T-cell (primary cell): Measurements from ENCODE around the gene GLB1L3. TPM values are rescaled to one million over a fixed set of nuclear protein-coding genes. Genes with fewer than 3 reads are reported as not detected.

ENCODE experiments used
- ATAC-seq, 4 experiments: fragments of 200-7000 bp in 3 of 4; fragments of 150-1000 bp in 1 of 4; cut with Tn5 transposase; replicated peaks in 1 of 4; 1 replicate in 3 of 4; 2 replicates in 1 of 4; pipeline ENCODE4 v1.10.0; 2021; ENCODE audit warnings: moderate library complexity in 3 of 4, mild to moderate bottlenecking in 2 of 4, moderate number of reproducible peaks in 1 of 4
- CTCF ChIA-PET, 2 donors: fragments of 300-600 bp; sonication (Branson Sonifier 250); formaldehyde crosslinking; loops; one replicate each; lab custom pipeline; 2022; ENCODE audit warnings: antibody characterized with exemption in 2 of 2; lab: Charles Lee
- POLR2A ChIA-PET, 2 donors: fragments of 300-600 bp; sonication (Branson Sonifier 250); formaldehyde crosslinking; loops; one replicate each; lab custom pipeline; 2022; ENCODE audit warnings: antibody characterized with exemption in 2 of 2; lab: Charles Lee
- DNase-seq, 35 experiments: peaks; one replicate each; pipeline versions ENCODE4 v3.0.0 to v3.0.0-alpha.2; 2013 to 2023
- H3K27ac ChIP-seq: one replicate; pipeline ENCODE4 v1.5.1; 2013; ENCODE audit warnings: low read length
- H3K27me3 ChIP-seq, 2 experiments: replicated peaks in 1 of 2; 1 replicate in 1 of 2; 2 replicates in 1 of 2; pipeline versions ENCODE4 v1.6.1 to v1.7.0; 2013; ENCODE audit warnings: low read length in 1 of 2, mixed read lengths in 1 of 2; ENCODE audit not compliant: control insufficient read depth in 2 of 2, insufficient read depth in 2 of 2; ENCODE audit errors: extremely low read depth in 1 of 2
- H3K36me3 ChIP-seq, 2 donors: 1 replicate in 1 of 2; 2 replicates in 1 of 2; pipeline versions ENCODE4 v1.6.1 to v1.7.0; 2013; ENCODE audit warnings: low read length in 1 of 2; ENCODE audit not compliant: control insufficient read depth in 2 of 2, insufficient read depth in 1 of 2; ENCODE audit errors: extremely low read depth in 1 of 2
- H3K4me1 ChIP-seq, 2 experiments: 1 replicate in 1 of 2; 2 replicates in 1 of 2; pipeline versions ENCODE4 v1.6.1 to v1.7.0; 2013; ENCODE audit warnings: low read length in 2 of 2, mixed read lengths in 1 of 2; ENCODE audit not compliant: insufficient read depth in 2 of 2, control insufficient read depth in 1 of 2; ENCODE audit errors: extremely low read depth in 1 of 2
- H3K4me3 ChIP-seq, 2 donors: 1 replicate in 1 of 2; 2 replicates in 1 of 2; pipeline versions ENCODE4 v1.5.1 to v1.7.0; 2013; ENCODE audit warnings: mild to moderate bottlenecking in 2 of 2, low read length in 1 of 2, moderate library complexity in 1 of 2; ENCODE audit not compliant: control insufficient read depth in 1 of 2; ENCODE audit errors: extremely low read depth in 1 of 2
- H3K9me3 ChIP-seq: 2 replicates; pipeline ENCODE4 v1.7.0; 2013
- H3K27ac Mint-ChIP-seq, 2 donors: one replicate each; pipeline ENCODE4 v1.8.0; 2020 to 2021; ENCODE audit warnings: mild to moderate bottlenecking in 2 of 2, mixed read lengths in 2 of 2
- H3K27me3 Mint-ChIP-seq, 2 donors: one replicate each; pipeline ENCODE4 v1.8.0; 2021 to 2022; ENCODE audit warnings: mixed read lengths in 2 of 2
- H3K36me3 Mint-ChIP-seq: one replicate; pipeline ENCODE4 v1.8.0; 2021; ENCODE audit warnings: mixed read lengths
- H3K4me1 Mint-ChIP-seq, 3 donors: one replicate each; pipeline ENCODE4 v1.8.0; 2020 to 2022; ENCODE audit warnings: mixed read lengths in 3 of 3, mild to moderate bottlenecking in 1 of 3
- H3K4me3 Mint-ChIP-seq, 3 donors: one replicate each; pipeline ENCODE4 v1.8.0; 2020 to 2022; ENCODE audit warnings: mild to moderate bottlenecking in 3 of 3, mixed read lengths in 3 of 3, moderate library complexity in 3 of 3
- H3K9me3 Mint-ChIP-seq, 3 donors: one replicate each; pipeline ENCODE4 v1.8.0; 2020 to 2022; ENCODE audit warnings: mixed read lengths in 3 of 3
- WGBS: methylation state at CpG from one replicate; pipeline ENCODE4 v1.1.5; 2013; ENCODE audit warnings: missing lambda C conversion rate; ENCODE audit not compliant: insufficient coverage; 5-methylcytosine and 5-hydroxymethylcytosine counted together
- total RNA-seq, 35 experiments: library from RNA in 6 of 35; stranded (reverse) in 6 of 35; fragments of 120-200 nt in 1 of 35; gene quantifications; one replicate each; pipeline versions ENCODE4 v1.2.1 to v1.2.4 and lab custom pipeline; 2013 to 2026

GLB1L3 gene
- total RNA-seq, 5 donors from 2014 or later (not counting 1 experiment from before 2014, with no cell fraction given) = 1.3 to 2.8 (median 1.9) TPM

- no peak overlapping the region for H3K27ac ChIP-seq
- peaks cover 21 to 26% (median 25%) of the 10 kb centered on the region in 3 donors for H3K4me1 Mint-ChIP-seq
- no peaks in the 10 kb centered on the region for H3K27me3 ChIP-seq
- no peak for ATAC-seq
- ChIA-PET CTCF (interaction anchor here in 1 of 2 donors (0.6 kb wide), 1 partner anchor 37 kb away, joined by 3 read pairs; no protein-coding TSS in a partner anchor), POLR2A (no interaction called here)
- no peaks in the 10 kb centered on the region for H3K9me3 Mint-ChIP-seq
- H3K4me1 ChIP-seq = peaks cover 0 to 16% of the 10 kb centered on the region in 2 experiments
- WGBS = 95% methylated on average over 2 of the region's 5 CpGs
- peak overlapping the region in 1 of 2 donors; percentile 40 for H3K27ac Mint-ChIP-seq
- no peak overlapping the region for H3K4me3 ChIP-seq
- no peak overlapping the region for H3K4me3 Mint-ChIP-seq
- no peaks in the 10 kb centered on the region for H3K9me3 ChIP-seq
- no peak for DNase-seq
- peaks cover 14% of the 10 kb centered on the region for H3K36me3 Mint-ChIP-seq
- H3K36me3 ChIP-seq = peaks cover 6 to 15% of the 10 kb centered on the region in 2 donors
- no peaks in the 10 kb centered on the region for H3K27me3 Mint-ChIP-seq
Observed at GRCh38 chr11:134267461-134267860, 8.7 kb upstream of the GLB1L3 start.

GRCh38 chr11:134267966-134268365 lies 8.2 kb upstream of the GLB1L3 start:
- Mint-ChIP-seq H3K9me3 (no peaks in the 10 kb centered on the region), H3K4me3 (no peak overlapping the region), H3K36me3 (peaks cover 10% of the 10 kb centered on the region), H3K4me1 (peaks cover 26 to 31% (median 30%) of the 10 kb centered on the region in 3 donors), H3K27ac (no peak overlapping the region), H3K27me3 (no peaks in the 10 kb centered on the region)
- Histone ChIP-seq H3K4me3 (no peak overlapping the region), H3K27me3 (no peaks in the 10 kb centered on the region), H3K9me3 (no peaks in the 10 kb centered on the region), H3K36me3 (peaks cover 6 to 11% of the 10 kb centered on the region in 2 donors), H3K4me1 (peaks cover 0 to 19% of the 10 kb centered on the region in 2 experiments), H3K27ac (no peak overlapping the region)
- WGBS = 94% methylated on average over 11 of the region's 11 CpGs
- CTCF ChIA-PET = no interaction called here
- no peak for DNase-seq
- POLR2A ChIA-PET = no interaction called here
- no peak for ATAC-seq

GRCh38 chr11:134270250-134270714 lies 5.9 kb upstream of the GLB1L3 start:
- H3K4me1 Mint-ChIP-seq = peaks cover 49 to 53% (median 52%) of the 10 kb centered on the region in 3 donors

GRCh38 chr11:134271978-134272377 lies 4.2 kb upstream of the GLB1L3 start:
- Mint-ChIP-seq H3K9me3 (no peaks in the 10 kb centered on the region), H3K36me3 (peaks cover 2% of the 10 kb centered on the region), H3K4me1 (peaks cover 54 to 59% (median 58%) of the 10 kb centered on the region in 3 donors), H3K27me3 (peaks cover 0 to 4% of the 10 kb centered on the region in 2 donors), H3K27ac (no peak overlapping the region), H3K4me3 (no peak overlapping the region)
- Histone ChIP-seq H3K27ac (no peak overlapping the region), H3K9me3 (no peaks in the 10 kb centered on the region), H3K4me1 (peaks cover 17 to 34% of the 10 kb centered on the region in 2 experiments), H3K4me3 (no peak overlapping the region), H3K27me3 (peaks cover 0 to 8% of the 10 kb centered on the region in 2 experiments), H3K36me3 (no peaks in the 10 kb centered on the region)
- ChIA-PET CTCF (interaction anchor here in 1 of 2 donors (0.6 kb wide), 1 partner anchor 8 kb away, joined by 5 read pairs; no protein-coding TSS in a partner anchor), POLR2A (no interaction called here)
- ATAC-seq (no peak), DNase-seq (no peak)
- WGBS = no CpG with 5 or more reads among the region's 4 CpGs

More at GRCh38 chr11:134270250-134270714, 5.9 kb upstream of the GLB1L3 start:
- Mint-ChIP-seq H3K36me3 (peaks cover 2% of the 10 kb centered on the region), H3K27ac (peak overlapping the region; percentile 68 to 69), H3K4me3 (peak overlapping the region; percentile 2 to 42 (median 10)), H3K9me3 (no peaks in the 10 kb centered on the region), H3K27me3 (no peaks in the 10 kb centered on the region)
- peaks cover 16 to 31% of the 10 kb centered on the region in 2 experiments for H3K4me1 ChIP-seq
- no peaks in the 10 kb centered on the region for H3K9me3 ChIP-seq
- POLR2A ChIA-PET = no interaction called here
- WGBS = 10% methylated on average over 2 of the region's 5 CpGs
- H3K27me3 ChIP-seq = no peaks in the 10 kb centered on the region
- H3K4me3 ChIP-seq = no peak overlapping the region
- H3K36me3 ChIP-seq = no peaks in the 10 kb centered on the region
- CTCF ChIA-PET = no interaction called here
- peak in 10 of 35 experiments; percentile 2 to 62 (median 20) for DNase-seq
- peak; percentile 48 to 76 (median 57) for ATAC-seq
- H3K27ac ChIP-seq = no peak overlapping the region

GRCh38 chr11:134272381-134273316 lies 3.5 kb upstream of the GLB1L3 start:
- Histone ChIP-seq H3K4me1 (peaks cover 17 to 37% of the 10 kb centered on the region in 2 experiments), H3K9me3 (no peaks in the 10 kb centered on the region), H3K36me3 (no peaks in the 10 kb centered on the region), H3K27ac (no peak overlapping the region), H3K27me3 (peaks cover 3 to 14% of the 10 kb centered on the region in 2 experiments), H3K4me3 (no peak overlapping the region)
- CTCF ChIA-PET = interaction anchor here in 1 of 2 donors (1.9 kb wide), 1 partner anchor 18 kb away, joined by 7 read pairs; the partner anchor contains the start of gene ACAD8
- 80% methylated on average over 9 of the region's 18 CpGs for WGBS
- Mint-ChIP-seq H3K27ac (peak overlapping the region in 1 of 2 donors; percentile 1), H3K4me1 (peaks cover 56 to 64% (median 61%) of the 10 kb centered on the region in 3 donors), H3K27me3 (peaks cover 3 to 9% of the 10 kb centered on the region in 2 donors), H3K4me3 (peak overlapping the region in 1 of 3 donors; percentile 14), H3K9me3 (no peaks in the 10 kb centered on the region), H3K36me3 (peaks cover 2% of the 10 kb centered on the region)
- ATAC-seq (no peak), DNase-seq (peak in 1 of 35 experiments; percentile 3)
- POLR2A ChIA-PET = interaction anchor here (1.2 kb wide), 2 partner anchors 48 kb away, joined by 3 to 4 read pairs; partner anchors contain the start of gene VPS26B (in 2 of the 2)

GRCh38 chr11:134273317-134273712 lies 2.9 kb upstream of the GLB1L3 start:
- ChIA-PET POLR2A (interaction anchor here (1.2 kb wide), 2 partner anchors 48 kb away, joined by 3 to 4 read pairs; partner anchors contain the start of gene VPS26B (in 2 of the 2)), CTCF (interaction anchor here (1.3 to 1.9 kb wide), 2 partner anchors 11 to 19 kb away, joined by 4 to 7 read pairs; partner anchors contain the start of gene ACAD8 (in 1 of the 2))
- Mint-ChIP-seq H3K4me1 (peaks cover 56 to 61% (median 59%) of the 10 kb centered on the region in 3 donors), H3K36me3 (peaks cover 2% of the 10 kb centered on the region), H3K9me3 (no peaks in the 10 kb centered on the region), H3K27me3 (peaks cover 3 to 9% of the 10 kb centered on the region in 2 donors), H3K4me3 (peak overlapping the region in 1 of 3 donors; percentile 93), H3K27ac (peak overlapping the region in 1 of 2 donors; percentile 39)
- Histone ChIP-seq H3K4me3 (no peak overlapping the region), H3K4me1 (peaks cover 17 to 37% of the 10 kb centered on the region in 2 experiments), H3K9me3 (no peaks in the 10 kb centered on the region), H3K36me3 (no peaks in the 10 kb centered on the region), H3K27me3 (peaks cover 5 to 17% of the 10 kb centered on the region in 2 experiments), H3K27ac (no peak overlapping the region)
- no CpG with 5 or more reads among the region's 3 CpGs for WGBS
- DNase-seq = no peak
- no peak for ATAC-seq
